ENCODE results near the gene SLC66A1.

SLC66A1 gene

DNA sequence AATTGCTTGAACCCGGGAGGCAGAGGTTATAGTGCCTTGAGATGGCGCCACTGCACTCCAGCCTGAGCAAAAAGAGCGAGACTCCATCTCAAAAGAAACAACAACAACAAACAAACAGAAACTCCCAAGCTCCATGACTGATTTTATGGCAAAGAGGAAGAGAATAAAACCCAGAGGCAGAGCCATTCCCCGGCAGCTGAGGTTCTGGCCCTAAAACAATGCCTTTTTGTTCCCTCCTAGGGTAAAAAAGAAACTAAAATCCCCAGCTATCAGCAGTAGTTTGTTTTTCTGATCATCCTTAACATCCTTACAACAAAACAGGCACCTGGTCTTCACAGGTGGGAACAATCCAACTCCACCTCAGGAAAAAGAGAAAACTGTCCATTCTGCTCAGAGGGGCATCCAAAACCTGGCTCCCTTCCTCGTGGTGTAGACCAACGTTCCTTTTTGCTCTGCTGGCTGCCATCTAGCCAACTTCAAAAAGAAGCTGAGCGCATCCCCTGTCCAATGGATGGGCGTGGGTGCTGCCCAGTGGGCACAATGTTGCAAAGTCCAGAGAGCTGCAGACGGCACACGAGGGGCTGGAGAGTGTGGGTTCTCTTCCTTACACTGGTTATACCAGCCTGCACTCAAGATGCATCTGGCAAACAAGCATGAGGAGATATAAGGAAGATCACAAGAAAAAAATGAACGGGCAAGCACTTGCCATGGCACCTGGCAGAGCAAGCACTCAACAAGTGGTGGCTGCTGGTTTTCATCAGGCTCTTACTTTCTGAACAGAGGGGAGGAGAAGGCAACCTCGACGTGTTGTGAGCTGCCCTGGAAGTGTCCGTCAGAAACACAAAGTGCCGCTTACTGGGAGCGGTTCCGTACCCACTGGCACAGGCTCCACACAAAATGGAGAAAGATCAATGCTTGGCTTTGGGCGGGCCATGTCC, 54.7 kb downstream of the SLC66A1 start:
- DNase-seq, result no peak

DNA sequence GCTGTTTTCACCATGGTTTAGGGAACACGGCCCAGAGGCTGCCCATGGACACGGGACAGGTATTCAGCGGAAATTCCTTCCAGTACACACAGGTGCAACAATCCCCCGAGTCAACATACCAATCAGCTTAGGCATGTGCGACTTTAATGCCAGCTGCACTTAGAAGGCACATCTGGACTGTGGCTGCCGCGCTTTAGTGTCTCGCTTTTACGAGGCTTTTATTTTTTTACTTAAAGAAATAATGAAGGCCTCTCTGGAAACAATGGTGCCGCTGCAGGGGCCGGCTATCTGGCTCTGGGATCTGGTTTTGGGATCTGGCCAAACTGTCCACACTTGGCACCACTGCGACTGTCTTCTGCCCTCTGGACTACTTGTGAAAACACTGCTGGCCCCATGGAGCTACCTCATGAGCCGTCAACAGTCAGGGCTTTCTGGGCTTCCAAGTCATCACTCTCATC, 55.5 kb downstream of the SLC66A1 start:
- no peak for DNase-seq

GRCh38 chr1:19368050-19368449, 55.9 kb downstream of the SLC66A1 start:
- no peak for DNase-seq

GRCh38 chr1:19368964-19369363, 56.8 kb downstream of the SLC66A1 start:
- DNase-seq, result no peak

DNA sequence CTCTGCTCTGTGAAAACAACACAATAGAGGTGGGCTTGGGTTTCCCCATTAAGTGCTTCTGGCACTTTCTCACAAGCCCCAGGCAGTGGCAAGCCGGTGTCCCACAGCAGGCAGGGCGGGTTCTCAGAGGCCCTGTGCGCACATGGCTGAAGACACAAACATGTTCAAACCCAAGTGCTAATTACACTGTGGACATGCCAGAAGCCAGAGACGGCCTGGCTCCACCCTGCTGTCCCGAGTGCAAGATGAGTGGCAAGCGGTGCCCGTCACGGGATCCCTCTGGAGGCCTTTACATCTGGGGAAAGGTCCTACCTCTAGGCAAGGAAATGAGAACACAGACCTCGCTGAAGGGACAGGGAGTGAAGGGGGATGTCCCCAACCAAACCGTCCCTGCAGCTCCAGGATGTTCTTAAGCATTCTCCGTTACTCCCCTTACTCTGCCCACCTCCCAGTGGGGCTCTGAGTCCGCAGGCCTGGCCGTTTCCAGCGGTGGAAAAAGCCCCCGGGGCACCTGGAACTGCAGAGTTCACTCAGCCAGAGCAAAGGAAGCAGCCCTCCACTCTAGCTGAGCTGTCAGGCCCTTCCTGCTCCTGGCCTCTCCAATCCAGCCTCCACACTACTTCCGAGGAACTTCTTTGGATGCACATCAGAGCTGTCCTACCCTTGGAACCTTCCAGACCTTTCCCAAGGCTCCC, 57.4 kb downstream of the SLC66A1 start:
- no peak for DNase-seq

DNA sequence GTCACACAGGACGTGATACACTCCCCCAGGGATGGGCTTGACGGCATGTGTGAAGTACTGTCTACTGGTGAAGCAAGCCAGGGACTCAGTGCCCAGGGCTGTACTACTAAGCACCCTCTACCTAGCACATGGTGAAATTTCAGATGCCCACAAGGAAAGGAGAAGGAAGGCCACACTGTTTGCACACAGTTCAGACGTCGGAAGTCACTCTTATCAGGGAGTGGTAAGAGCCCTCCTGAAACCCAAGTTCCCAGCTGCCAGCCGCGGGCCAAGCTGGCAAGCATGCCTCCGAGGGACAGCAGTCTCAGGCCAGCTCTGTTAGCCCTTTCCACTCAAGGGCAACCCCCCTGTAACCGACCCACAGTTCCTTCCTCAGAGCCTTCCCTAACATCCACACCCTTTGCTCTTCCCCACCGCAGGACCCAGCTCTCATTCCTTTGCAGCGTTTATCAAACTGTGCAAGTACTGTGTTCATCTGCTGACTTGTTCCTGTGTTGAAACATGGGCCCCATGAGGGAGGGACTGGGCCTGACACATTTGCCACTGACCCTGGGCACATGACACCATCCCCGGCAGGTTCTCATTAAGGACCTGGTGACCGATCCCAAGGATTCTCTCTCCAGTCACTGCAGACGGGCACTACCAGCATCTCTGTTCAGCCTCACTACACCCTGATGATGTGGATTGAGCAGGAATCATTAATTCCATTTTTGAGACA, 58.5 kb downstream of the SLC66A1 start:
- DNase-seq, result no peak

DNA sequence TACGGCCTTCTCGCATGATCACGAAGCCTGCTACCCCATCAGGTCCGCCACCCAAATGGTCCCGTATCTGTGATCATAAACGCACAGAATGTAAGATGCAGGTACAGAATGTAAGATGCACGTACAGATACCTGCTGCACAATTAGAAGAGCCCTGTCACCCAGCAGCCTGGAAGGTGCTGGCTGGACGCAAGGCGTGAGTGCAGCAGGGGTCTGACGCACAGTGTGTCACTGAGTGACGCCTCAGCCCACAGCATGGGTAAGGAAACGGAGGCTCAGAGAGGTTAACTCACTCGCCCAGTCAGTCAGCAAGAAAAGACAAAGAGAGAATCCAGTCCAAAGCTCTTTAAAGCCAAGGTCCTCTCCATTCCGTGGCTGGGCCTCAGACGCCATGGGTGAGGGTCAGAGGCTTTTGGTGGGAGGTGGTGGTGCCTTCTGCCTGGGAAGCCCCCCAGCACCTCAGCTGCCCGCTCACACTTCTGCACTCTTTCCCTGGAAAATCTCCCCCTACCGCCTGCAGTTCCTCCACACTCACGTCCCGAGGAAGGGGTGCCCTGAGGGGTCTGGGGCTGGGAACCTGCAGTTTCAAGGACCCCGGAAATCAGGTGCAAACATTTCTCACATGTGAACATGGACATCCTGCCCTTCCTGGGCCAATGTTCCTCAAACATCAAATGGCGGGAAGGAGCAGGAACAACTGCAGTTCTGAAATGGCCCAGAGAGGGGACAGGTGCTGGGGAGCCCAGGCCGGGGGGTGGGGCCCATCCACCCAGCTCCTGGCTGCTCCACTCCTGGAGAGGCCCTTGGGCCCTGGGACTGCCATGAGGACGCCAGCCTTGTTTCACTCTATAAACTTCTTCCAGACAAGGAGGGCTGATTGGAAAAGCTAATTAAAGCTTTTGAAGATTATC, 59.4 kb downstream of the SLC66A1 start:
- no peak for DNase-seq

GRCh38 chr1:19372136-19372514, 60.0 kb downstream of the SLC66A1 start:
- DNase-seq, result no peak

GRCh38 chr1:19372602-19373001, 60.5 kb downstream of the SLC66A1 start:
- DNase-seq, result no peak

DNA sequence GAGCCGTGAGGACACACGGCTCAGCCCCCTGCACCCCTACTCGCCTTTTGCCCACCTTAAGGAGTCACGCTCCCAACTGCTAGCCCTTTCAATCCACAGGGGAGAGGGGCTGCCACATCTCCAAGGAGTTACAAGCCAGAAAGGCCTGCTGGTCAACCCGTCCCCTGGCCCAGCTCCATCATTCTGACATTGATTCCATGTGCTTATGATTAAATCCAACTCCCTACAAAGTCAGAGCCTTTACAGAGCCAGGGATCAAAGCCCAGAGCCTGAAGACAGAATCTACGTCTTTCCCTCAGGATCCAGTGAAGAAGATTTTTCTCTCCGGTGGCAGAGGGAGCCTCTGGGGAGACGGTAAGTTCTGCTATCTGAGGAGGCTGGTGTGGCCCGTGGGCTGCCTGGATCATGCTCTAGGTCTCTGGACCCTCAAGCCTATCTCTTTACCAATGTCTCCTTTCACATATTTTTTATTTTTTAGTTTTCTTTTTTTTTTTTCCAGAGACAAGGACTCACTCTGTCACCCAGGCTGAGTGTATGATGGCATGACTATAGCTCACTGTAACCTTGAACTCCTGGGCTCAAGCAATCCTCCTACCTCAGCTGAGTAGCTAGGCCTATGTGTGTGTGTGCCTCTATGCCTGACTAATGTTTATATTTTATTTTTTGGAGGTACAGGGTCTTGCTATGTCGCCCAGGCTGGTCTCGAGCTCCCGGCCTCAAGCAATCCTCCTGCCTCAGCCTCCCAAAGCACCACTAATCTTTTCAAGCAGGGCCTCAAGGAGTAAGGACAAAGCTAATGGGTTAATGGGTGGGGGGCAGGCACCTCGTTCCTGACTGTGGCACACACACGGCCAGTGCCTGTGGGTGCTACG, 61.3 kb downstream of the SLC66A1 start:
- no peak for DNase-seq

DNA sequence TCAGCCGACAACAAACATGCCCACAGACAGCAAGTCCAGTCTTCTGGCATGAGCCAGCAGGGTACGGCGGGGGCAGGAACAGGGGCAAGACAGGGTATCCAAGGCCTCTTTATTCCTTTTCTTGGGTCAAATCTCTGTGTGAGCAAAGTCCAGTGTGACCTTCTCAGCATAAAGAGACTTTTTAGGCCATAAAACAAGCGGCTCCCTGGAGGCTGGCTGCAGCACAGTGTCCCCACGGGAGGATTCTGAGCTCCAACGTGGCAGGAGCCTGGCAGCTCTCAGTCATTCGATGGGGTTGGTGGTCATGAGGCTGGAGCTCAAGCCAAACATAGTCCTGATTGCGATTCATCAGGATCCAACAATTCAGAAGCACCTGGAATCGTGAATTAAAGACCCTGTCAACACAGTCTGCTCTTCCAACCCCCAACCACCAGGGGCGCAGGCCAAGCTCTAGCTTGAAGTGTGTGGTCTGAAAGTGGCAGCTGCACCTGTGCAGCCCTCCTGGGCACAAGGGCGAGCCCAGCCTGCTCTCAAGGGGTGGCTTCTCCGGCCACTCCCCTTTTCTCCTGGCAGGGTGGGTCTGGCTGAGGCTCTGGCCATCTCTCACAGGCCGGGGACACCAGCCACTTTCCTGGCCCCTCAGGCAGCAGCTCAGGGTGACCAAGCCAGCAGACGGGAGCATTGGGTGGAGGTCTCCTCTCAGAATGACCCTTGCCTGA, 62.1 kb downstream of the SLC66A1 start:
- DNase-seq, result no peak

GRCh38 chr1:19374926-19375325, 62.8 kb downstream of the SLC66A1 start:
- DNase-seq, result no peak

- no peak for DNase-seq
Observed at GRCh38 chr1:19375631-19376400, 63.7 kb downstream of the SLC66A1 start.

GRCh38 chr1:19376428-19377372, 64.6 kb downstream of the SLC66A1 start:
- no peak for DNase-seq

GRCh38 chr1:19377812-19378718, 65.9 kb downstream of the SLC66A1 start:
- DNase-seq, result no peak
